HG02759 (cell line): Measurements from ENCODE around the gene IDH2.
"Not testable (repeated sequence)": the region's sequence is repeated elsewhere in the genome, so short reads cannot be mapped to it uniquely, and the experiment has no call there.

Experiments used
- ATAC-seq: cut with Tn5 transposase; IDR thresholded peaks from one replicate; pipeline ENCODE4 v1.9.1; 2021; ENCODE audit warnings: mild to moderate bottlenecking, moderate library complexity; ENCODE audit not compliant: unreplicated experiment

Gene IDH2

GRCh38 chr15:90085565-90085964 lies 16.7 kb downstream of the IDH2 start:
- no peak for ATAC-seq

GRCh38 chr15:90084876-90085423 lies 17.3 kb downstream of the IDH2 start:
- no peak for ATAC-seq

DNA sequence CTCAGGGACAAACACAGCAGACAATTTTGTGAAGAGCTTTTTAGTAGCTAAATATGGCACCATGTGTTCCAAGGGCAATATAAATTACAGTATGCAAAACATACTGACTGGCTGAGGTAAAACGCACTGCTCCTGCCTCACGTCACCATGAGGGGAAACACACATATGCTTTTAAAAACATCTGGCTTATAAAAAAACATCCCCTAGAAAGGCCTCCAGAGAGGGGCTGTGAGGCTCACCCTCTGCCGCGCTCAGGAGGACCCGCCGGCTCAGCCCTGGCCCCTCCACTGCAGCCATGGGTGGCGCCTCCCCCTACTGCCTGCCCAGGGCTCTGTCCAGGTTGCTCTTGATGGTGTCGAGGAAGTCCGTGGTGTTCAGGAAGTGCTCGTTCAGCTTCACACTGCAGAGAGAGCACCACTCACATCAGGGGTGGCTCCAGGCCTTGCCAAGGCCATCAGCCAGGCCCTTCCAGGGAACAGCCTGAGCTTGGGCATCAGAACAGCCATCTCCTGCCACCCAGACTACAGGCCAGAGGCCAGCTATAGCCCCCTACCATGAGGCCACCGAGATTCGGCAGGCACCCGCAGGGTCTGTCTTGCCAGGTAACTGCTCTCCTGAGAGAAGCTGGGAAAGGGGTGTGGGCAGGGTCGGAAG lies 18.2 kb downstream of the IDH2 start:
- no peak for ATAC-seq

DNA sequence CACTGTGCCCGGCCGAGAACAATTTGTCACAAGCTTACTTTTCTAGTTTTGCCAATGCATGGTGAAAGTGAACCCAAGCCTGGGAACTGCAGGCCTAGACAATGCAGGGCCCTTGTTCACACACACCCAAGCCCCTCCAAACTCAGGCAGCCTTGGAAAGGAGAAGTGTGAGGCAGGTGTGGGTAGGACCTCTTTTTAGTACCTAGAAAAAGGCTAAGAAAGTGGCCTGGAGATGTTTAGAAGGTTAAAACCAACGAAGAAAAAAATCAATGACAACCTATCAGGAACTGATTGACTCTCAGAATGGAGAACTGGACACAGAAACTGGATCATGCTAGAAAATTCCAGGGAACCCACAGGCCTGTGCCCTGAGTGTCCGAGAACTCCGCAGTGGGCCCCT lies 18.8 kb downstream of the IDH2 start:
- no peak for ATAC-seq

GRCh38 chr15:90082140-90082715 lies 20.0 kb downstream of the IDH2 start:
- ATAC-seq, result no peak

DNA sequence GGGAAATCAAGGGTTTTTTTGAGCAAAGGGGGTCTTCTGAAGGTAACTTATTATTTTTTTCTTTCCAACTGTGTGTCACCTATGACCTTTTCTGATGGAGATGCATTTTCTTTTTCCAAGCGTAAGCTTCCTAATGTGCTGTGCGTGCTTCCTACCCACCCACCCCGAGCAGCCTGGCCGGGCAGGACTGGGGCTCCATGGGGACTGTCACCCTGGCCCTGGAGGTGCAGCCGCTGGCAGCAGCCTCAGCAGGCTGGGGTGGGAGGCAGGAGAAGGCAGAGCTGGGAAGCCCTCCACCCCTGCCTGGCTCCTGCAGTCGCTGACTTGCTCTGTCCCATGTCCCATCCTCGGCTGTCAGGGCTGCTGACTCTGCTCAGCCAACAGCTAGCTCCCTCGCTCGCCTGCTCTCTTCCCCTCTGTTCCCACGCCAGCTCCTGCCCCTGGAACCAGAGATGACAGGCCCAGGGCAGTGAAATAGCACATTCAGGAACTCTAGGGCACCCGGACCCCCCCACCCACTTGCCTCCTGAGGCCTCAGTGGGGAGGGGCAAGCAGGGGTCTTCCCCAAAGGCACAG lies 21.4 kb downstream of the IDH2 start:
- no peak for ATAC-seq

GRCh38 chr15:90080458-90080755 lies 21.9 kb downstream of the IDH2 start:
- no peak for ATAC-seq

- no peak for ATAC-seq
Measured at GRCh38 chr15:90079619-90080457, 22.4 kb downstream of the IDH2 start.

DNA sequence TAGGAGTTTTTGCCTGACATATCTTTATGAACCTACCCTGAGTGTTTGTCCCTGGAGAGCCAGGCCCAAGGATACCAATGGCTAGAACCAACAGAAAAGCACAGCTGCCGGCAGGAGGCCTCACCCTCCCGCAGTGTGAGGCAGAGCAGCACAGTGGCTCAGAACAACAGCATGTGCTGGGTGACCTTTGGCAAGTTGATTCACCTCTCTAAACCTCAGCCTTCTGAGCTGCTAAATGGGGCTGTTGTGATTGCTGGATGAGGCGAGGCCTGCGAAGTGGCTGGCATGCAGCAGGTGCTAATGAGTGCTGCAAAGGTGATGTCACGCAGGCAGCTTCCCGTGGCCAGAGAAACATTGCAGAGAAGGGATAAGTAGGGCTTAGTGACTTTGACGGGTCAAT lies 23.3 kb downstream of the IDH2 start:
- no peak for ATAC-seq

DNA sequence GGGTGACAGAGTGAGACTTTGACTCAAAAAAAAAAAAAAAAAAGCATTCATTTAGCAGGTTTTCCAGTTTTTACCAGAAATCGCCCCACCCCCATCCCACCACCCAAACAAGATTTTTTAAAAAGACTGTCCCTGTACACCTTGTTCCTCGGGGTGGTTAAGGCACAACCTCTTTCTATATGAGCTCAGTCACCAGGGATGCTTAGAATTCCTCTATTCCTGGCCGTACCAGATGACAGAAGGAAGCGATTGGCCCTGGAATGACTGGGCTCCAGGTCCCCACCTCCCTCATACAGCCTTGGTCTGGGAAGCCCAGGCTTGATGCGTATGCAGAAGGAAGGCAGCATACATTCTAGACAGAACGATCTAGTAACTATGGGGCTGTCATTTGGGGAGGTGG lies 25.6 kb downstream of the IDH2 start:
- no peak for ATAC-seq

- ATAC-seq, result no peak
Measured at GRCh38 chr15:90075420-90076289, 26.6 kb downstream of the IDH2 start.

- no peak for ATAC-seq
Measured at GRCh38 chr15:90074916-90075315, 27.4 kb downstream of the IDH2 start.

GRCh38 chr15:90074023-90074422 lies 28.2 kb downstream of the IDH2 start:
- ATAC-seq, result no peak

GRCh38 chr15:90072978-90073640 lies 29.2 kb downstream of the IDH2 start:
- ATAC-seq, result no peak

GRCh38 chr15:90071220-90071807 lies 31.0 kb downstream of the IDH2 start:
- peak; percentile 69 for ATAC-seq

GRCh38 chr15:90070623-90071022 lies 31.6 kb downstream of the IDH2 start:
- not testable (repeated sequence) for ATAC-seq

DNA sequence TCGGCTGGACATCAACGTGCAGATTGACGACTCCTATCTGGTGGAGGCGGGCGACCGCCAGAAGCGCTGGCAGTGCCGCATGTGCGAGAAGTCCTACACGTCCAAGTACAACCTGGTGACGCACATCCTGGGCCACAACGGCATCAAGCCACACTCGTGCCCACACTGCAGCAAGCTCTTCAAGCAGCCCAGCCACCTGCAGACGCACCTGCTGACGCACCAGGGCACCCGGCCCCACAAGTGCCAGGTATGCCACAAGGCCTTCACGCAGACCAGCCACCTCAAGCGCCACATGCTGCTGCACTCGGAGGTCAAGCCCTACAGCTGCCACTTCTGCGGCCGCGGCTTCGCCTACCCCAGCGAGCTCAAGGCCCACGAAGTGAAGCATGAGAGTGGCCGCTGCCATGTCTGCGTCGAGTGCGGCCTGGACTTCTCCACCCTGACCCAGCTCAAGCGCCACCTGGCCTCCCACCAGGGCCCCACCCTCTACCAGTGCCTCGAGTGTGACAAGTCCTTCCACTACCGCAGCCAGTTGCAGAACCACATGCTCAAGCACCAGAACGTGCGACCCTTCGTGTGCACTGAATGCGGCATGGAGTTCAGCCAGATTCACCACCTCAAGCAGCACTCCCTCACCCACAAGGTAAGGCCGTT lies 34.2 kb downstream of the IDH2 start:
- no peak for ATAC-seq

DNA sequence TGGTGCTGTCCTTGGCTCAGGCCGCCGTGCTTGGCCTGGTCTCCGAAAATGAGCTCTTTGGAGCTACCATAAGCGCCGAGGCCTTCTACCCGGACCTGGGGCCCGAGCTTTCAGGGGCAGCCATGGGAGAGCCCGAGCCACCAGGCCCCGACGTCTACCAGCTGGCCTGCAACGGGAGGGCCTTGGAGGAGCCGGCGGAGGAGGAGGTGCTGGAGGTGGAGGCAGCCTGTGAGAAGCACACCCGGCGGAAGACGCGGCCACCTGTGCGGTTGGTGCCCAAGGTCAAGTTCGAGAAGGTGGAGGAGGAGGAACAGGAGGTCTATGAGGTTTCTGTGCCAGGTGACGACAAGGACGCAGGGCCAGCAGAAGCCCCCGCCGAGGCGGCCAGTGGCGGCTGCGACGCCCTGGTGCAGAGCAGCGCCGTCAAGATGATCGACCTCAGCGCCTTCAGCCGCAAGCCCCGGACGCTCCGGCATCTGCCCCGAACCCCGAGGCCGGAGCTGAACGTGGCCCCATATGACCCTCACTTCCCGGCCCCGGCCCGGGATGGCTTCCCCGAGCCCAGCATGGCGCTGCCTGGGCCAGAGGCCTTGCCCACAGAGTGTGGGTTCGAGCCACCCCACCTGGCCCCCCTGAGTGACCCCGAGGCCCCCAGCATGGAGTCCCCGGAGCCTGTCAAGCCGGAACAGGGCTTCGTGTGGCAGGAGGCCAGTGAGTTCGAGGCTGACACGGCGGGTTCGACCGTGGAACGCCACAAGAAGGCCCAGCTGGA lies 34.9 kb downstream of the IDH2 start:
- ATAC-seq, result no peak

GRCh38 chr15:90065682-90066049 lies 36.6 kb downstream of the IDH2 start:
- no peak for ATAC-seq
